ENCODE data around the gene FURIN. TPM values are rescaled to one million over a fixed set of nuclear protein-coding genes. Genes with fewer than 3 reads are reported as not detected.

FURIN gene
- polyA plus RNA-seq, 4 donors = 22.8 to 112 (median 38.5) TPM

DNA sequence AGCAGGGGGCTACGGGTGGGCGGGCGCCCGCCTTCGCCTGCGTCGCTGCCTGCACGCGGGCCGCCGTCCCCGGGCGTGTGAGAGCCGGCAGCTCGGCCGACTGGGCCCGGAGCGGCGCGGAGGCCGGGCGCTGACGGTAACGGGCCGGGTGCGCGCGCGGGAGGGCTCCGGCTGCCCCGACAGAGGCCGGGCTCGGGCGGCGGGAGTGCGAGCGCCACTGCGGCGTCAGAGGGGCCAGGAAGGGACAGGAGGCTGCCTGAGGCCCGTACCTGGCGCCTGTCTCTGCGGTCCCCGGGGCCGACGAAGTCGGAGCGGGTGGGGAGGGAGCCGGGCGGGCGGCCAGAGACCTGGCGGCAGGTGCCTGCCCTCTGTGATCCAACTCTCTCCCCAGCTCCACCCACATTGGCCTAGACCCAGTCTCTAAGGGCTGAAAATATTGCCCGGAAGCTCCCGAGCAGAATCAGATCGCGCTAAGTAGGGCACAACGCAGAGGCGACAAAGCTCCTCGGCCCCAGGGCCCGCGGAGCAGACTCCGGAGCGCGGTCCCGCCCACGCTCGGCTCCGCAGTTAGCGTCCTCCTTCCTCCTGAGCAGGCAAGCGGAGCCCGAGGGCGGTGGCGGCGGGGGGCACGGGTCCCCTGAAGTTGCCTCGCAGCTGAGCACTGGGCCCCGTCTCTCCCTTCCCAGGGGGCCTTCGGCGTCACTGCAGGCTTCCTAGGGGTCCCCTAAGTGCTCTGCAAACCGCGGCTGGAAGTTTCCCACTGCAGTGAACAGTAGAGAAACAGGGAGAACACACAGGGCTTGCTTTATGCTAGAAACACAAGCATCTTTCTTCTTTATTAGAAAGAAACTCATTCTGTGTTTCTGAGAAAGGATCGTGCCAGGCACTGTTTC lies 34.7 kb downstream of the FURIN start, which contains the start of gene MAN2A2:
Gene MAN2A2, plus strand, starts transcription at position 463 of the 893 bp plus-strand sequence. CDS start 906 bp downstream, outside the sequence.
- peak within 1 kb of the TSS; percentile 66 to 81 (median 73) for H3K4me3 ChIP-seq (ENCODE audit: low read depth in 1 of 3, low read length in 3 of 3)
- DNase-seq (peak; percentile 85 to 92), FAIRE-seq (no peak)
- H3K27me3 ChIP-seq (ENCODE audit: control insufficient read depth in 3 of 3, insufficient read depth in 3 of 3, low read length in 3 of 3) = no peaks in the 10 kb centered on the region
- H3K4me1 ChIP-seq (ENCODE audit: control insufficient read depth in 3 of 3, insufficient read depth in 2 of 3, low read depth in 1 of 3, low read length in 2 of 3) = peaks cover 0 to 13% (median 2%) of the 10 kb centered on the region in 3 donors
- H3K9me3 ChIP-seq (ENCODE audit: control insufficient read depth in 2 of 2, insufficient read depth in 1 of 2, low read depth in 1 of 2, low read length in 1 of 2) = no peaks in the 10 kb centered on the region
- H3K36me3 ChIP-seq (ENCODE audit: control insufficient read depth in 3 of 3, insufficient read depth in 2 of 3, low read depth in 1 of 3, low read length in 3 of 3) = peaks cover 3 to 35% (median 16%) of the 10 kb centered on the region in 3 donors
- WGBS, 3 donors = 0 to 1% (median 0%) methylated on average over 24 to 81 of the region's 81 CpGs
- H3K27ac ChIP-seq (ENCODE audit: low read depth in 1 of 3, low read length in 2 of 3) = peak within 1 kb of the TSS; percentile 93 to 95 (median 94)

DNA sequence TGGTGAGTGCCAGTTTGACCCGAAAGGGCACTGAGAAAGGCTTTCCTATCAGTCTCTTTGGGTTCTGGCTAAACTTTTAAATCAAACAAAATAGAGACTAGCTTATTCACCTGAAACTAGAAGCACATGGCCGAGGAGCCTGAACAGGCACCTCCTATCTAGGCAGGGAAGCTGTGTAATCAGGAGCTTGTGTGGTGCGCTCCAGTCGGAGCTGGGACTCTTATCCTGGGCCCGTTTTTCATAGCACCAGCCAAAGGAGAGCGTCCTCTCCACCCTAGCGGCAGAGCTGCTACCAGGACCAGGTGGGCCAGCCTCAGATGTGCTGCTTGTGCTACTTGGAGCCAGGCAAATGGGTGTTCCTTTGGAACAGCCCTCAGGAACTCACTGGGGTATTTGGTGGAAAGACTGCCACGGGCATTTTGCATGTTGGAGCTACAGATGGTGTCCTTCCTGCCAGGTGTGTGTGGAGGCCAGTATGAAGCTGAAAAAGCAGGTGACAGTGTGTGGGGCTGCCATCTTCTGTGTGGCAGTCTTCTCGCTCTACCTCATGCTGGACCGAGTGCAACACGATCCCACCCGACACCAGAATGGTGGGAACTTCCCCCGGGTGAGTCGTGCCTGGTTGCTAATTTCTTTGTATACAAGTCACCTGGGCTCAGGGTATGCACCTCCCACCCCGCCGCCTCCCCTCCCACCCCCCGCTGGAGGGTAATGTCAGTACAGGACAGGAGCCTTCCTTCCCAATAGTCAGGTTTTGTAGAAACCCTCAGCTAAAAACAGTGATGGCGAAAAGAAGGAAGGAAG lies 35.5 kb downstream of the FURIN start:
- 42 to 65% (median 45%) methylated on average over 18 of the region's 18 CpGs for WGBS, 3 donors
- peak overlapping the region; percentile 84 to 94 (median 93) for H3K27ac ChIP-seq (ENCODE audit: low read depth in 1 of 3, low read length in 2 of 3)
- no peak for FAIRE-seq
- peaks cover 0 to 13% (median 2%) of the 10 kb centered on the region in 3 donors for H3K4me1 ChIP-seq (ENCODE audit: control insufficient read depth in 3 of 3, insufficient read depth in 2 of 3, low read depth in 1 of 3, low read length in 2 of 3)
- no peaks in the 10 kb centered on the region for H3K9me3 ChIP-seq (ENCODE audit: control insufficient read depth in 2 of 2, insufficient read depth in 1 of 2, low read depth in 1 of 2, low read length in 1 of 2)
- peak; percentile 60 to 63 for DNase-seq
- peak overlapping the region; percentile 66 to 73 (median 67) for H3K4me3 ChIP-seq (ENCODE audit: low read depth in 1 of 3, low read length in 3 of 3)
- H3K36me3 ChIP-seq (ENCODE audit: control insufficient read depth in 3 of 3, insufficient read depth in 2 of 3, low read depth in 1 of 3, low read length in 3 of 3) = peaks cover 3 to 38% (median 16%) of the 10 kb centered on the region in 3 donors
- H3K27me3 ChIP-seq (ENCODE audit: control insufficient read depth in 3 of 3, insufficient read depth in 3 of 3, low read length in 3 of 3) = no peaks in the 10 kb centered on the region

DNA sequence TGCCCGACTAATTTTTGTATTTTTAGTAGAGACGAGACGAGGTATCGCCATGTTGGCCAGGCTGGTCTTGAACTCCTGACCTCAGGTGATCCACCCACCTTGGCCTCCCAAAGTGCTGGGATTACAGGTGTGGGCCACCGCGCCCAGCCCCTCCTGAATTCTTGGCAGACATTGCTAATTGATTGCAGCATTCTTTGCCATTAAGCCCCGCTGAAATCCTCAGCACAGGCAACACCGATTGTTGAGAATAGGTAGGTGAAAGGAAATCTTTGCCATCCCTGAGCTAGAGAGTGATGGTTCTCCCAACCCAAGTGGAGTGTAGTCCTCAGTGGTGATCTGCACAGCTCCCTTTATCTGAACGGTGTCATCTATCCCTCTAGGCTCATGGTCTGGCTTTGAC lies 36.4 kb downstream of the FURIN start:
- FAIRE-seq (no peak), DNase-seq (no peak)
- H3K4me1 ChIP-seq (ENCODE audit: control insufficient read depth in 3 of 3, insufficient read depth in 2 of 3, low read depth in 1 of 3, low read length in 2 of 3) = peaks cover 0 to 13% (median 2%) of the 10 kb centered on the region in 3 donors
- no peak overlapping the region for H3K27ac ChIP-seq (ENCODE audit: low read depth in 1 of 3, low read length in 2 of 3)
- H3K9me3 ChIP-seq (ENCODE audit: control insufficient read depth in 2 of 2, insufficient read depth in 1 of 2, low read depth in 1 of 2, low read length in 1 of 2) = no peaks in the 10 kb centered on the region
- H3K27me3 ChIP-seq (ENCODE audit: control insufficient read depth in 3 of 3, insufficient read depth in 3 of 3, low read length in 3 of 3) = no peaks in the 10 kb centered on the region
- 90 to 96% (median 91%) methylated on average over 9 of the region's 9 CpGs for WGBS, 3 donors
- peaks cover 3 to 46% (median 20%) of the 10 kb centered on the region in 3 donors for H3K36me3 ChIP-seq (ENCODE audit: control insufficient read depth in 3 of 3, insufficient read depth in 2 of 3, low read depth in 1 of 3, low read length in 3 of 3)
- no peak overlapping the region for H3K4me3 ChIP-seq (ENCODE audit: low read depth in 1 of 3, low read length in 3 of 3)

DNA sequence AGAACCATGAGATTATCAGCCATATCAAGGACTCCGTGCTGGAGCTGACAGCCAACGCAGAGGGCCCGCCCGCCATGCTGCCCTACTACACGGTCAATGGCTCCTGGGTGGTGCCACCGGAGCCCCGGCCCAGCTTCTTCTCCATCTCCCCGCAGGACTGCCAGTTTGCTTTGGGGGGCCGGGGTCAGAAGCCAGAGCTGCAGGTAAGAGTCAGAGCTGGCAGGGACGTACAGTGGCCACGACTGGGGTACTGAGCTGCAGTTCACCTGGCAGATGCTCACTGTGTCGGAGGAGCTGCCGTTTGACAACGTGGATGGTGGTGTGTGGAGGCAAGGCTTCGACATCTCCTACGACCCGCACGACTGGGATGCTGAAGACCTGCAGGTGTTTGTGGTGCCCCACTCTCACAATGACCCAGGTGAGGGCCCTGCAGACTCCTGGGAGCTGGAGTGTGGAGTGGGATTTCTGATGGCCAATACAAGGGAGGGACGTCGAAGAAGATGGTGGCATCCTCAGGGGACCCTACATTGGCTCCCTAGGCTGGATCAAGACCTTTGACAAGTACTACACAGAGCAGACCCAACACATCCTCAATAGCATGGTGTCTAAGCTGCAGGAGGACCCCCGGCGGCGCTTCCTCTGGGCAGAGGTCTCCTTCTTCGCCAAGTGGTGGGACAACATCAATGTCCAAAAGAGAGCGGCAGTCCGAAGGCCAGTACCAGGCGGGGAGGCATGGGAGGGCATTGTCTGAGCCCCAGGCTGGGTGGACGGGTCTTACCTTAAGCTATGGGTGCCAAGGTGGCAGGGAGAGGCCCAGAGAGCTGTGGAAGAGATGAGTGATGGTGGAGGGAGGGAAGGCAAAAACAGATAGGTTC lies 37.2 kb downstream of the FURIN start:
- Histone ChIP-seq H3K4me1 (ENCODE audit: control insufficient read depth in 3 of 3, insufficient read depth in 2 of 3, low read depth in 1 of 3, low read length in 2 of 3) (peaks cover 0 to 13% (median 2%) of the 10 kb centered on the region in 3 donors), H3K27me3 (ENCODE audit: control insufficient read depth in 3 of 3, insufficient read depth in 3 of 3, low read length in 3 of 3) (no peaks in the 10 kb centered on the region), H3K4me3 (ENCODE audit: low read depth in 1 of 3, low read length in 3 of 3) (no peak overlapping the region), H3K36me3 (ENCODE audit: control insufficient read depth in 3 of 3, insufficient read depth in 2 of 3, low read depth in 1 of 3, low read length in 3 of 3) (peaks cover 3 to 54% (median 24%) of the 10 kb centered on the region in 3 donors), H3K27ac (ENCODE audit: low read depth in 1 of 3, low read length in 2 of 3) (no peak overlapping the region), H3K9me3 (ENCODE audit: control insufficient read depth in 2 of 2, insufficient read depth in 1 of 2, low read depth in 1 of 2, low read length in 1 of 2) (no peaks in the 10 kb centered on the region)
- 94 to 96% (median 94%) methylated on average over 26 to 28 of the region's 28 CpGs for WGBS, 3 donors
- FAIRE-seq (no peak), DNase-seq (no peak)

DNA sequence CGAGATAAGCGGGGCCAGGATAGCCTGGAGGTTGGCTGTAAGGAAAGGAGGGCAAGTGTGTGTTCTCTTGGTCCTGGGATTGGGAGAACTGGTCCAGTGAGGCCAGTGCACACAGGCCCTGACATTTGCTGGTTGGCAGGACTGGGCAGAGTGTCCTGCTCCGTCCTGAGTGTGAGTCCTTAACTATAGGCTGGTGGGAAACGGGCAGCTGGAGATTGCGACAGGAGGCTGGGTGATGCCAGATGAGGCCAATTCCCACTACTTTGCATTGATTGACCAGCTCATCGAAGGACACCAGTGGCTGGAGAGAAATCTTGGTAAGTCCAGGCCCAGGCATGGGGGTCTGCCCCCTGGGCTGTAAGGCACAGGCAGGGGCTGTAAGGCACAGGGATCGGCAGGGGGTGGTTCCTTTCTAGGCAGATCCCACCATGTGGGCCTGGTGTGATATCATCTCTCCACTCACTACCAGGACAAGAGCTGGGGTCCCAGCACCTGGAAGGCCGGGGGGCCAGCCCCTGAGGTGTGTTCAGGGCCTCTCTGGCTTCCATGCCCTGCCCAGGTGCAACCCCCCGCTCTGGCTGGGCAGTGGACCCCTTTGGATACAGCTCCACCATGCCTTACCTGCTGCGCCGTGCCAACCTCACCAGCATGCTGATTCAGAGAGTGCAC lies 37.9 kb downstream of the FURIN start:
- no peak overlapping the region for H3K4me3 ChIP-seq (ENCODE audit: low read depth in 1 of 3, low read length in 3 of 3)
- no peaks in the 10 kb centered on the region for H3K27me3 ChIP-seq (ENCODE audit: control insufficient read depth in 3 of 3, insufficient read depth in 3 of 3, low read length in 3 of 3)
- no peak overlapping the region for H3K27ac ChIP-seq (ENCODE audit: low read depth in 1 of 3, low read length in 2 of 3)
- H3K9me3 ChIP-seq (ENCODE audit: control insufficient read depth in 2 of 2, insufficient read depth in 1 of 2, low read depth in 1 of 2, low read length in 1 of 2) = no peaks in the 10 kb centered on the region
- WGBS, 3 donors = 95 to 97% (median 96%) methylated on average over 11 of the region's 11 CpGs
- peaks cover 0 to 13% (median 2%) of the 10 kb centered on the region in 3 donors for H3K4me1 ChIP-seq (ENCODE audit: control insufficient read depth in 3 of 3, insufficient read depth in 2 of 3, low read depth in 1 of 3, low read length in 2 of 3)
- peaks cover 5 to 62% (median 28%) of the 10 kb centered on the region in 3 donors for H3K36me3 ChIP-seq (ENCODE audit: control insufficient read depth in 3 of 3, insufficient read depth in 2 of 3, low read depth in 1 of 3, low read length in 3 of 3)
- DNase-seq (no peak), FAIRE-seq (no peak)

DNA sequence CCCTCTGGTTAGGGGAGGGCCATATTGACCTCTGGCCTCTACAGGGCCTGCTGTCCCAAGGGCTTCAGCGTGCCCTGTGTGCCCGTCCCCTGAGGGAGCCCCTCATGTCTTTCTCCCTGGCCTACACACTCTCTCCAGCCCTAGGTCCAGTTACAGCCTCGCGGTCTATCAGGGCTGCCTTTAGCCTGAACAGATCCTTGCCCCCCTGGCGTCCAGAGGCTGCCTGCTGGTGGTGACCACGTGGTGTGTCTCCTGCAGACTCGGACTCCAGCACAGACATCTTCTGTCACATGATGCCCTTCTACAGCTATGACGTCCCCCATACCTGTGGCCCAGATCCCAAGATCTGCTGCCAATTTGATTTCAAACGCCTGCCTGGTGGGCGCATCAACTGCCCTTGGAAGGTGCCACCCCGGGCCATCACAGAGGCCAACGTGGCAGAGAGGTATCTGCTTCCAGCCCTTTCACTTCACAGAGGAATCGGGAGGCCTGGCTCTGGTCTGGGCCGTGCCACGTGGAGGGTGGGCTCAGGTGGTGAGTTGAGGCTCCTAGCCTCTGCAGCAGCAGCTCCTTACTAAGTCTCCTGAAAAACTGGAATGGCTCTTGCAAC lies 38.8 kb downstream of the FURIN start:
- Histone ChIP-seq H3K4me3 (ENCODE audit: low read depth in 1 of 3, low read length in 3 of 3) (no peak overlapping the region), H3K9me3 (ENCODE audit: control insufficient read depth in 2 of 2, insufficient read depth in 1 of 2, low read depth in 1 of 2, low read length in 1 of 2) (no peaks in the 10 kb centered on the region), H3K4me1 (ENCODE audit: control insufficient read depth in 3 of 3, insufficient read depth in 2 of 3, low read depth in 1 of 3, low read length in 2 of 3) (peaks cover 0 to 7% (median 0%) of the 10 kb centered on the region in 3 donors), H3K27ac (ENCODE audit: low read depth in 1 of 3, low read length in 2 of 3) (no peak overlapping the region), H3K36me3 (ENCODE audit: control insufficient read depth in 3 of 3, insufficient read depth in 2 of 3, low read depth in 1 of 3, low read length in 3 of 3) (peaks cover 5 to 70% (median 28%) of the 10 kb centered on the region in 3 donors), H3K27me3 (ENCODE audit: control insufficient read depth in 3 of 3, insufficient read depth in 3 of 3, low read length in 3 of 3) (no peaks in the 10 kb centered on the region)
- 81 to 89% (median 87%) methylated on average over 15 of the region's 15 CpGs for WGBS, 3 donors
- DNase-seq (no peak), FAIRE-seq (no peak)

DNA sequence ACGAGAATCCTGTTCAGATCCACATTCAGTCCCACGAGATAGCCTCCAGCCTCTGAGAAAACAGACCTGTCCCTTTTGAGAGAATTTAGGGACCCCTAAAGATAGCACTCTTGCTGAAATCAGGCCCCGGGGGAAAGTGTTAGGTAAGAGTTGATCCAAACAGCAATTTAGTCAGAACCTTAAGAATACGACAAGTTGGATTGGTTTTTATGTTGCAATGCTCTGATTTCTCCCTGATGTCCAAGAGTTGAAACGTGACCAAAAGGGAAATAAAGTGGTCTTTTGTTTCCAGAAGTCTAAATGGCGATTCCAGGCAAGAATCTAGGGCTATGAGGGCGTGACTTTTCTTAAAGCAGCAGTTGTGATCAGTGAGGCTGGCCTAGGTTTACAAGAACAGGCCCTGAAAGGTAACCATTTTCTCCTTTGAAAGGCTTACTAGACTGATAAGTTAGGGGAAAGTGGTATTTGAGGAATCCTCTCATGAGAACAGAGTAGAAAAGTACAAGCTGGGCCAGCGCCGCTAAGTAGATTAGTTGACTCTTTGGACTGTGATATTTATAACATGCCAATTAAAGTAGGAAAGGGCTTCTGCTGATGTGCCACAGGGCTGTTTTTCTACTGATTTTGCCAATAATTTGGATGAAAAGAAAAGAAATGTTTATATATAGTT lies 39.6 kb downstream of the FURIN start:
- Histone ChIP-seq H3K9me3 (ENCODE audit: control insufficient read depth in 2 of 2, insufficient read depth in 1 of 2, low read depth in 1 of 2, low read length in 1 of 2) (no peaks in the 10 kb centered on the region), H3K27me3 (ENCODE audit: control insufficient read depth in 3 of 3, insufficient read depth in 3 of 3, low read length in 3 of 3) (no peaks in the 10 kb centered on the region), H3K4me1 (ENCODE audit: control insufficient read depth in 3 of 3, insufficient read depth in 2 of 3, low read depth in 1 of 3, low read length in 2 of 3) (peaks cover 0 to 7% (median 0%) of the 10 kb centered on the region in 3 donors), H3K27ac (ENCODE audit: low read depth in 1 of 3, low read length in 2 of 3) (no peak overlapping the region), H3K4me3 (ENCODE audit: low read depth in 1 of 3, low read length in 3 of 3) (no peak overlapping the region), H3K36me3 (ENCODE audit: control insufficient read depth in 3 of 3, insufficient read depth in 2 of 3, low read depth in 1 of 3, low read length in 3 of 3) (peaks cover 10 to 78% (median 36%) of the 10 kb centered on the region in 3 donors)
- FAIRE-seq (no peak), DNase-seq (no peak)
- 87 to 90% (median 89%) methylated on average over 9 of the region's 9 CpGs for WGBS, 3 donors
